H9 (cell line): Measurements from ENCODE around the gene SCFD2. TPM values are rescaled to one million over a fixed set of nuclear protein-coding genes. Genes with fewer than 3 reads are reported as not detected.

Experiments
- DNase-seq: peaks from one replicate; pipeline ENCODE4 v3.0.0-alpha.2; 2017
- H2AFZ ChIP-seq: one replicate; pipeline ENCODE4 v1.6.1; 2013; ENCODE audit warnings: mild to moderate bottlenecking, low read length, control low read depth, moderate library complexity
- H2AK5ac ChIP-seq: 2 replicates; pipeline ENCODE4 v1.6.1; 2013; ENCODE audit warnings: low read length, control low read depth, mixed read lengths; ENCODE audit not compliant: insufficient read length
- H2BK120ac ChIP-seq: one replicate; pipeline ENCODE4 v1.6.1; 2013; ENCODE audit warnings: low read depth, mild to moderate bottlenecking, low read length, control low read depth, inconsistent platforms; ENCODE audit not compliant: poor library complexity, severe bottlenecking
- H2BK12ac ChIP-seq: 2 replicates; pipeline ENCODE4 v1.6.1; 2013; ENCODE audit warnings: low read length, control low read depth, mixed read lengths, low read depth; ENCODE audit not compliant: insufficient read length
- H2BK15ac ChIP-seq: 2 replicates; pipeline ENCODE4 v1.6.1; 2013; ENCODE audit warnings: low read depth, low read length, control low read depth
- H2BK20ac ChIP-seq: one replicate; pipeline ENCODE4 v1.6.1; 2013; ENCODE audit warnings: low read depth, mild to moderate bottlenecking, low read length, control low read depth, inconsistent platforms; ENCODE audit not compliant: poor library complexity, severe bottlenecking
- H2BK5ac ChIP-seq: 2 replicates; pipeline ENCODE4 v1.6.1; 2013; ENCODE audit warnings: low read length, control low read depth, mixed read lengths; ENCODE audit not compliant: insufficient read length
- H3K14ac ChIP-seq: 2 replicates; pipeline ENCODE4 v1.6.1; 2013; ENCODE audit warnings: low read length, control low read depth; ENCODE audit not compliant: insufficient read depth
- H3K18ac ChIP-seq: 2 replicates; pipeline ENCODE4 v1.6.1; 2013; ENCODE audit warnings: low read depth, mild to moderate bottlenecking, mixed read lengths, low read length, control low read depth; ENCODE audit not compliant: insufficient read length
- H3K23ac ChIP-seq: 2 replicates; pipeline ENCODE4 v1.6.1; 2013; ENCODE audit warnings: low read length, control low read depth, mixed read lengths, low read depth; ENCODE audit not compliant: insufficient read length
- H3K23me2 ChIP-seq: 2 replicates; pipeline ENCODE4 v1.6.1; 2013; ENCODE audit warnings: low read depth, mild to moderate bottlenecking, mixed read lengths, low read length, control low read depth; ENCODE audit not compliant: insufficient read length, poor library complexity, severe bottlenecking
- H3K27ac ChIP-seq: 2 replicates; pipeline ENCODE4 v1.5.1; 2013; ENCODE audit warnings: low read length, control low read depth, mixed read lengths, low read depth; ENCODE audit not compliant: insufficient read length
- H3K27me3 ChIP-seq: 2 replicates; pipeline ENCODE4 v1.6.1; 2013; ENCODE audit warnings: low read length, control low read depth, inconsistent platforms; ENCODE audit not compliant: insufficient read depth
- H3K4ac ChIP-seq: 2 replicates; pipeline ENCODE4 v1.6.1; 2013; ENCODE audit warnings: low read depth, mild to moderate bottlenecking, control low read depth, inconsistent platforms, low read length, moderate library complexity
- H3K4me1 ChIP-seq: 2 replicates; pipeline ENCODE4 v1.6.1; 2013; ENCODE audit warnings: low read length, control low read depth, inconsistent platforms; ENCODE audit not compliant: insufficient read depth
- H3K4me2 ChIP-seq: 2 replicates; pipeline ENCODE4 v1.6.1; 2013; ENCODE audit warnings: low read length, control low read depth, mixed read lengths; ENCODE audit not compliant: insufficient read length, insufficient read depth
- H3K56ac ChIP-seq: 2 replicates; pipeline ENCODE4 v1.6.1; 2013; ENCODE audit warnings: low read depth, mild to moderate bottlenecking, mixed read lengths, low read length, control low read depth; ENCODE audit not compliant: insufficient read length
- H3K79me1 ChIP-seq: 2 replicates; pipeline ENCODE4 v1.6.1; 2013; ENCODE audit warnings: low read depth, mild to moderate bottlenecking, moderate library complexity, low read length, control low read depth, inconsistent platforms; ENCODE audit not compliant: insufficient read depth, poor library complexity, severe bottlenecking
- H3K79me2 ChIP-seq: 2 replicates; pipeline ENCODE4 v1.6.1; 2013; ENCODE audit warnings: low read length, control low read depth, inconsistent platforms; ENCODE audit not compliant: insufficient read depth
- H3K9ac ChIP-seq: 2 replicates; pipeline ENCODE4 v1.6.1; 2013; ENCODE audit warnings: low read length, control low read depth, mixed read lengths; ENCODE audit not compliant: insufficient read length; ENCODE audit errors: extremely low read depth
- H3K9me3 ChIP-seq: one replicate; pipeline ENCODE4 v1.6.1; 2013; ENCODE audit warnings: low read depth, low read length, inconsistent platforms; ENCODE audit not compliant: control insufficient read depth
- H3T11ph ChIP-seq: one replicate; pipeline ENCODE4 v1.6.1; 2013; ENCODE audit warnings: mild to moderate bottlenecking, low read length, control low read depth, inconsistent platforms
- H4K20me1 ChIP-seq: one replicate; pipeline ENCODE4 v1.6.1; 2013; ENCODE audit not compliant: control insufficient read depth, insufficient read length, insufficient read depth
- H4K5ac ChIP-seq: 2 replicates; pipeline ENCODE4 v1.6.1; 2013; ENCODE audit warnings: low read depth, mild to moderate bottlenecking, mixed read lengths, low read length, control low read depth; ENCODE audit not compliant: insufficient read length
- H4K8ac ChIP-seq: replicated peaks from 2 replicates; pipeline ENCODE4 v1.6.1; 2013; ENCODE audit warnings: low read length, control low read depth, mixed read lengths, low read depth; ENCODE audit not compliant: insufficient read length
- H4K91ac ChIP-seq: 2 replicates; pipeline ENCODE4 v1.6.1; 2013; ENCODE audit warnings: low read depth, mild to moderate bottlenecking, moderate library complexity, mixed read lengths, low read length, control low read depth; ENCODE audit not compliant: insufficient read length
- H3K27ac Mint-ChIP-seq, 3 experiments: 2 replicates in 2 of 3; 3 replicates in 1 of 3; pipeline ENCODE4 v1.8.0; 2020 to 2021; ENCODE audit warnings: mixed read lengths in 3 of 3, mild to moderate bottlenecking in 1 of 3, moderate library complexity in 1 of 3
- H3K27me3 Mint-ChIP-seq: 2 replicates; pipeline ENCODE4 v1.8.0; 2021; ENCODE audit warnings: low read depth, mild to moderate bottlenecking, moderate library complexity, mixed read lengths
- H3K36me3 Mint-ChIP-seq, 3 experiments: 2 replicates in 2 of 3; 3 replicates in 1 of 3; pipeline ENCODE4 v1.8.0; 2020 to 2021; ENCODE audit warnings: low read depth in 3 of 3, mixed read lengths in 3 of 3; ENCODE audit not compliant: insufficient read depth in 1 of 3
- H3K4me1 Mint-ChIP-seq, 2 experiments: 2 replicates each; pipeline ENCODE4 v1.8.0; 2020; ENCODE audit warnings: mixed read lengths in 2 of 2
- H3K4me3 Mint-ChIP-seq, 2 experiments: 2 replicates in 1 of 2; 3 replicates in 1 of 2; pipeline ENCODE4 v1.8.0; 2020 to 2021; ENCODE audit warnings: mild to moderate bottlenecking in 2 of 2, mixed read lengths in 2 of 2, moderate library complexity in 1 of 2
- H3K9me3 Mint-ChIP-seq, 2 experiments: 2 replicates in 1 of 2; 3 replicates in 1 of 2; pipeline ENCODE4 v1.8.0; 2020; ENCODE audit warnings: mild to moderate bottlenecking in 2 of 2, mixed read lengths in 2 of 2, moderate library complexity in 1 of 2
- WGBS: extraction: QIAGEN DNeasy Blood & Tissue Kit; methylation state at CpG from one replicate; pipeline ENCODE4 v1.1.7; 2013; ENCODE audit warnings: missing lambda C conversion rate, low lambda C conversion rate, mixed read lengths; ENCODE audit not compliant: insufficient read length; ENCODE audit errors: extremely low coverage; 5-methylcytosine and 5-hydroxymethylcytosine counted together
- total RNA-seq: library from RNA; stranded (reverse); gene quantifications from 2 replicates; pipeline ENCODE4 v1.2.1, GENCODE V29; 2021
- TF ChIP-seq, protein P1 (sequence below): fragments of 200-600 bp; sonication (generic); conservative IDR thresholded peaks from 3 replicates; pipeline ENCODE4 v1.8.0; 2021; ENCODE audit warnings: antibody characterized with exemption, mild to moderate bottlenecking

The SCFD2 gene
- total RNA-seq, 1 experiment from 2014 or later: 10.1 TPM

DNA sequence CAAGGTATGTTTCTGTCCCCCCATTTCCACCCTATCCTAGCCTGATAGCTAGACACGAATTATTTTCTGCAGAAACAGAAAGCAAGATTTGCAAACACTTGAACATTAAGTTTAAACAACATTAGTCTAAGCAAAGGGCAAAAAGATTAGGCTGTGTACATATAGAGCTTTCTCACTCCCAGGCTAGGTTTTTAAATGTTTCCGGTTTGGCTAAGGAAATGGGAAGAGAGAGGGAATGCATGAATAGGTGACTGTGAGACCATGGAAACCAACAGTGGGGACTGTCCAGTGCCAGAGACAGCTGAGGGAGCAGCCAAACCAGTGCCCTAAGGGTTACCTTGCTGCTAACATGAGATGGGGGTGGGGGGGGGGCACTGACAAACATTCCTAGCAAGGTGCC, 242.7 kb downstream of the SCFD2 start:
- Histone ChIP-seq H2AK5ac (no peak overlapping the region), H3K23me2 (no peaks in the 10 kb centered on the region), H3T11ph (no peak overlapping the region), H3K14ac (no peak overlapping the region), H3K27ac (no peak overlapping the region), H4K8ac (no peak overlapping the region), H3K18ac (no peak overlapping the region), H3K9me3 (no peaks in the 10 kb centered on the region), H2BK5ac (no peak overlapping the region), H2BK20ac (no peak overlapping the region), H3K23ac (no peak overlapping the region), H2AFZ (no peak overlapping the region), H3K79me2 (no peaks in the 10 kb centered on the region), H3K4ac (no peak overlapping the region), H3K9ac (no peak overlapping the region), H3K56ac (no peak overlapping the region), H2BK12ac (no peak overlapping the region), H3K4me1 (no peaks in the 10 kb centered on the region), H4K91ac (no peak overlapping the region), H3K79me1 (no peaks in the 10 kb centered on the region), H4K5ac (no peak overlapping the region), H2BK120ac (no peak overlapping the region), H4K20me1 (no peaks in the 10 kb centered on the region), H2BK15ac (no peak overlapping the region), H3K4me2 (no peak overlapping the region), H3K27me3 (no peaks in the 10 kb centered on the region)
- TF ChIP-seq, protein P1, sequence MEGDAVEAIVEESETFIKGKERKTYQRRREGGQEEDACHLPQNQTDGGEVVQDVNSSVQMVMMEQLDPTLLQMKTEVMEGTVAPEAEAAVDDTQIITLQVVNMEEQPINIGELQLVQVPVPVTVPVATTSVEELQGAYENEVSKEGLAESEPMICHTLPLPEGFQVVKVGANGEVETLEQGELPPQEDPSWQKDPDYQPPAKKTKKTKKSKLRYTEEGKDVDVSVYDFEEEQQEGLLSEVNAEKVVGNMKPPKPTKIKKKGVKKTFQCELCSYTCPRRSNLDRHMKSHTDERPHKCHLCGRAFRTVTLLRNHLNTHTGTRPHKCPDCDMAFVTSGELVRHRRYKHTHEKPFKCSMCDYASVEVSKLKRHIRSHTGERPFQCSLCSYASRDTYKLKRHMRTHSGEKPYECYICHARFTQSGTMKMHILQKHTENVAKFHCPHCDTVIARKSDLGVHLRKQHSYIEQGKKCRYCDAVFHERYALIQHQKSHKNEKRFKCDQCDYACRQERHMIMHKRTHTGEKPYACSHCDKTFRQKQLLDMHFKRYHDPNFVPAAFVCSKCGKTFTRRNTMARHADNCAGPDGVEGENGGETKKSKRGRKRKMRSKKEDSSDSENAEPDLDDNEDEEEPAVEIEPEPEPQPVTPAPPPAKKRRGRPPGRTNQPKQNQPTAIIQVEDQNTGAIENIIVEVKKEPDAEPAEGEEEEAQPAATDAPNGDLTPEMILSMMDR: no peak
- Mint-ChIP-seq H3K27me3 (no peaks in the 10 kb centered on the region), H3K36me3 (no peaks in the 10 kb centered on the region), H3K4me1 (peaks cover 11 to 13% of the 10 kb centered on the region in 2 experiments), H3K27ac (no peak overlapping the region), H3K4me3 (no peak overlapping the region), H3K9me3 (no peaks in the 10 kb centered on the region)
- no CpG with 5 or more reads among the region's 2 CpGs for WGBS
- no peak for DNase-seq
